OCI-LY7 (cell line): ENCODE measurements around the gene SLC5A1. TPM values are rescaled to one million over a fixed set of nuclear protein-coding genes. Genes with fewer than 3 reads are reported as not detected.

Experiments
- BruUV-seq: library from RNA; stranded (reverse); fragments of 400-500 nt; replicated peaks from 2 replicates; lab custom pipeline; 2021; lab: Mats Ljungman, UMichigan
- CTCF ChIA-PET: fragments of 300-600 bp; sonication (Branson Sonifier 250); formaldehyde crosslinking; loops from one replicate; lab custom pipeline; 2022; ENCODE audit warnings: antibody characterized with exemption; ENCODE audit not compliant: unreplicated experiment; lab: Charles Lee
- POLR2A ChIA-PET: fragments of 300-600 bp; sonication (Branson Sonifier 250); formaldehyde crosslinking; loops from one replicate; lab custom pipeline; 2022; ENCODE audit warnings: antibody characterized with exemption; lab: Charles Lee
- DNase-seq: peaks from one replicate; pipeline ENCODE4 v3.0.0-alpha.2; 2015; ENCODE audit warnings: low spot score
- H2AFZ ChIP-seq: fragments of 200-600 bp; sonication (generic), shearing (Covaris generic); 2 replicates; pipeline ENCODE4 v1.6.1; 2014; ENCODE audit warnings: mild to moderate bottlenecking, antibody characterized with exemption, low read length, moderate library complexity
- H3K27ac ChIP-seq: fragments of 200-600 bp; sonication (generic); 2 replicates; pipeline ENCODE4 v1.5.1; 2014; ENCODE audit warnings: mixed run types, low read depth, mild to moderate bottlenecking, moderate library complexity, low read length, inconsistent platforms; ENCODE audit not compliant: poor library complexity, severe bottlenecking
- H3K36me3 ChIP-seq: fragments of 200-600 bp; sonication (generic); 2 replicates; pipeline ENCODE4 v1.6.1; 2014; ENCODE audit warnings: mild to moderate bottlenecking, antibody characterized with exemption, low read length, moderate library complexity, mixed read lengths; ENCODE audit not compliant: insufficient read depth
- H3K4me1 ChIP-seq: fragments of 200-600 bp; sonication (generic); 2 replicates; pipeline ENCODE4 v1.5.1; 2014; ENCODE audit warnings: mild to moderate bottlenecking, low read length; ENCODE audit not compliant: insufficient read depth, poor library complexity, severe bottlenecking
- H3K4me2 ChIP-seq: fragments of 200-600 bp; sonication (generic); 2 replicates; pipeline ENCODE4 v1.6.1; 2014; ENCODE audit warnings: mild to moderate bottlenecking, low read length
- H3K4me3 ChIP-seq: fragments of 200-600 bp; sonication (generic); 2 replicates; pipeline ENCODE4 v1.5.1; 2014; ENCODE audit warnings: mild to moderate bottlenecking, low read depth, low read length; ENCODE audit not compliant: poor library complexity, severe bottlenecking
- H3K79me2 ChIP-seq: fragments of 200-600 bp; sonication (generic); 2 replicates; pipeline ENCODE4 v1.6.1; 2016; ENCODE audit warnings: low read depth, mild to moderate bottlenecking, low read length, moderate library complexity, mixed read lengths; ENCODE audit not compliant: insufficient read depth
- H3K9me2 ChIP-seq: fragments of 200-600 bp; sonication (generic); 2 replicates; pipeline ENCODE4 v1.6.1; 2016; ENCODE audit warnings: mild to moderate bottlenecking, low read length, mixed read lengths; ENCODE audit not compliant: insufficient read depth
- H3K9me3 ChIP-seq: fragments of 200-600 bp; sonication (generic); 2 replicates; pipeline ENCODE4 v1.6.1; 2014; ENCODE audit warnings: mild to moderate bottlenecking, mixed run types, low read length, mixed read lengths
- H4K20me1 ChIP-seq: fragments of 200-600 bp; sonication (generic); 2 replicates; pipeline ENCODE4 v1.6.1; 2014; ENCODE audit warnings: mild to moderate bottlenecking, antibody characterized with exemption, low read length, moderate library complexity, mixed read lengths; ENCODE audit not compliant: insufficient read depth
- EZH2phosphoT487 ChIP-seq: fragments of 200-600 bp; sonication (generic); IDR thresholded peaks from 2 replicates; pipeline ENCODE4 v1.6.1; 2018; ENCODE audit warnings: low read depth, borderline replicate concordance, mild to moderate bottlenecking, mixed run types, antibody characterized with exemption, low read length, moderate library complexity, mixed read lengths
- intact Hi-C: fragments of 100-400 bp; cut with micrococcal nuclease; formaldehyde crosslinking; loops from one replicate; pipeline ENCODE4 v1.10.0; 2022; ENCODE audit not compliant: unreplicated experiment
- total RNA-seq, 2 experiments: library from RNA; depleted of rRNA in 1 of 2; stranded (reverse); fragments of >200 nt in 1 of 2; shearing (Covaris generic) in 1 of 2; gene quantifications; 2 replicates each; pipeline ENCODE4 v1.2.3, GENCODE V29; 2014 to 2022
- TF ChIP-seq, protein P1 (sequence below): fragments of 200-600 bp; sonication (generic); conservative IDR thresholded peaks from 2 replicates; pipeline ENCODE4 v1.5.1; 2014; ENCODE audit warnings: mild to moderate bottlenecking, antibody characterized with exemption, low read length, moderate library complexity, mixed read lengths

The SLC5A1 gene
- total RNA-seq, 2 experiments from 2014 or later = not detected

DNA sequence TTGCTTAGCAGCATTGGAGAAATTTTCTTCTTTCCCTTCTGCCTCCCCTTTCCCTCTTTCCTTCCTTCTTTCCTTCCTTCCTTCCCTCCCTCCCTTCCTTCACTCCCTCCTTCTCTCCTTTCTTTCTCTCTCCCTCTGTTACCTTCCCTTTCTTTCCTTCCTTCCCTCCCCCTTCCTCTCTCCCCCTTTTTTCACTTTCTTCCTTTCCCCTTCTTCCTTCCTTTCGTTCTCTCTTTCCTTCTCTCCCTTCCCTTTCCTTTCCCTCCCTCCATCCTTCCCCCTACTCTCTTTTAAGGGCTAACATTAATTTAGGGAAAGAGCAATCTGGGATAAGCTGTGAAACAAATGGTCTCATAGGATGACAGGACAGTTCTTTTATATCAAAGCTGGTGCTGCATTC lies 34.1 kb downstream of the SLC5A1 start:
- no peaks in the 10 kb centered on the region for H3K79me2 ChIP-seq
- no peaks in the 10 kb centered on the region for H4K20me1 ChIP-seq
- no peak for TF ChIP-seq EZH2phosphoT487
- TF ChIP-seq, protein P1, sequence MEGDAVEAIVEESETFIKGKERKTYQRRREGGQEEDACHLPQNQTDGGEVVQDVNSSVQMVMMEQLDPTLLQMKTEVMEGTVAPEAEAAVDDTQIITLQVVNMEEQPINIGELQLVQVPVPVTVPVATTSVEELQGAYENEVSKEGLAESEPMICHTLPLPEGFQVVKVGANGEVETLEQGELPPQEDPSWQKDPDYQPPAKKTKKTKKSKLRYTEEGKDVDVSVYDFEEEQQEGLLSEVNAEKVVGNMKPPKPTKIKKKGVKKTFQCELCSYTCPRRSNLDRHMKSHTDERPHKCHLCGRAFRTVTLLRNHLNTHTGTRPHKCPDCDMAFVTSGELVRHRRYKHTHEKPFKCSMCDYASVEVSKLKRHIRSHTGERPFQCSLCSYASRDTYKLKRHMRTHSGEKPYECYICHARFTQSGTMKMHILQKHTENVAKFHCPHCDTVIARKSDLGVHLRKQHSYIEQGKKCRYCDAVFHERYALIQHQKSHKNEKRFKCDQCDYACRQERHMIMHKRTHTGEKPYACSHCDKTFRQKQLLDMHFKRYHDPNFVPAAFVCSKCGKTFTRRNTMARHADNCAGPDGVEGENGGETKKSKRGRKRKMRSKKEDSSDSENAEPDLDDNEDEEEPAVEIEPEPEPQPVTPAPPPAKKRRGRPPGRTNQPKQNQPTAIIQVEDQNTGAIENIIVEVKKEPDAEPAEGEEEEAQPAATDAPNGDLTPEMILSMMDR = no peak
- BruUV-seq = no TSS peak
- H3K4me1 ChIP-seq = no peaks in the 10 kb centered on the region
- CTCF ChIA-PET = no interaction called here
- no peak for DNase-seq
- no peak overlapping the region for H2AFZ ChIP-seq
- no peak overlapping the region for H3K4me2 ChIP-seq
- no peak overlapping the region for H3K4me3 ChIP-seq
- no peak overlapping the region for H3K27ac ChIP-seq
- no peaks in the 10 kb centered on the region for H3K9me3 ChIP-seq
- POLR2A ChIA-PET = no interaction called here
- no peaks in the 10 kb centered on the region for H3K36me3 ChIP-seq
- intact Hi-C loops = no loop called here
- H3K9me2 ChIP-seq = no peaks in the 10 kb centered on the region

DNA sequence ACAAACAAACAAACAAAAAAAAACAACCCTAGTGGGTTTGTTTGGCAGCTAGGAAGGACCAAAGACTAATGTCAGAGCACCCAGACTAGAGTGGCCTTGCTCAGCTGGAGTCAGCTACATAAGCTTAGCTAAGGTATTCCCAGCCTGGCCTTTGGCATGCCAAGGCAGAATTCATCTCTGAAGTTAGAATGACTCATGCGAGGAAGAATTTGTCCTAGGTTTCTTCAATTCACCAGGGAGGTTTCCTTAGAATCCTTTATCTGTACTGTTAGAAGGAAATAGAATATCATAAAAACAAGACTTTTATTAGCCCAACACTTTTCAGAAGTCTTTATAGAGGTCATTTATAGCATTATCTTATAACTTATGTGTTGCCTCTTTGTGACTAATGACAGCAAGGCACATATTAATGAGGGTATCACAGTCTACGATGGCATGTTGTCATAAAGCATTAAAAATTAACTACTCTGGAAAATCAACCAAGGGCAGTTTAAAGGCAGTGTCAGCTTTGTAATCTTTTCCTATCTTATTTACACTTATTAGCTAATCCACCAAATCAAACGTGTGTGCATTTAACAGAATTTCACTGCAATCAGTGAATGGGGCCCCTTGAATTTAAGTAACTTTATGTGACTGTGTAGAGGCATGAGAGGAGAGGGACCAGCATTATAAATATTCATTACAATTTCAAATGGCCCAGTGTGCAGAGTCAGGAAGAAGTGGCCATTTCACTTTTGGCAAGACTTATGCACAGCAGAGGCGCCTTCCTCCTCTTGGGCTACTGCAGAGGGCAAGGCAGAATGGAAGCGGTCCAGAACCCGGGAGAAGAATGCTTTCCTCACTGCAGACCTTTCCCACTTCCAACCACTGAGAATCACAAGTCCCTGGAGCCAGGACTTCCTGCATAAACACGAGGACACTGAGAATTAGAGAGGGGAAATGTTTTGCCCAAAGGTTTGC lies 36.3 kb downstream of the SLC5A1 start:
- POLR2A ChIA-PET = no interaction called here

More for the DNA sequence above, 36.3 kb downstream of the SLC5A1 start:
- H3K9me2 ChIP-seq = no peaks in the 10 kb centered on the region
- no peak overlapping the region for H2AFZ ChIP-seq
- H3K27ac ChIP-seq = no peak overlapping the region
- no peak for DNase-seq
- intact Hi-C loops = no loop called here
- H3K9me3 ChIP-seq = no peaks in the 10 kb centered on the region
- H3K4me3 ChIP-seq = no peak overlapping the region
- no TSS peak for BruUV-seq
- H3K79me2 ChIP-seq = no peaks in the 10 kb centered on the region
- no peaks in the 10 kb centered on the region for H3K36me3 ChIP-seq
- H3K4me2 ChIP-seq = no peak overlapping the region
- no peaks in the 10 kb centered on the region for H3K4me1 ChIP-seq
- CTCF ChIA-PET = no interaction called here
- no peaks in the 10 kb centered on the region for H4K20me1 ChIP-seq
- TF ChIP-seq EZH2phosphoT487 = no peak
- TF ChIP-seq, protein P1 = no peak
